B cell (primary cell): ENCODE data around the gene OGDH. TPM values are rescaled to one million over a fixed set of nuclear protein-coding genes. Genes with fewer than 3 reads are reported as not detected.
"Not testable (repeated sequence)": the region's sequence is repeated elsewhere in the genome, so short reads cannot be mapped to it uniquely, and the experiment has no call there.

ENCODE experiments used
- ATAC-seq: fragments of 200-7000 bp; cut with Tn5 transposase; one replicate; pipeline ENCODE4 v1.10.0; 2021; ENCODE audit warnings: low read depth, mild to moderate bottlenecking, moderate number of reproducible peaks, moderate library complexity
- CTCF ChIA-PET: fragments of 350-600 bp; sonication (Branson Sonifier 250); formaldehyde crosslinking; loops from one replicate; lab custom pipeline; 2021; ENCODE audit warnings: antibody characterized with exemption, inconsistent platforms; lab: Charles Lee
- POLR2A ChIA-PET: fragments of 350-600 bp; sonication (Branson Sonifier 250); formaldehyde crosslinking; loops from one replicate; lab custom pipeline; 2021; ENCODE audit warnings: antibody characterized with exemption; lab: Charles Lee
- DNase-seq: peaks from one replicate; pipeline ENCODE4 v3.0.0; 2013
- H2AFZ ChIP-seq: 2 replicates; pipeline ENCODE4 v1.6.1; 2012; ENCODE audit warnings: mild to moderate bottlenecking, low read depth, low read length; ENCODE audit not compliant: insufficient read depth, poor library complexity, severe bottlenecking
- H3K27ac ChIP-seq, 2 donors: 1 replicate in 1 of 2; 2 replicates in 1 of 2; pipeline ENCODE4 v1.5.1; 2012 to 2013; ENCODE audit warnings: low read length in 2 of 2, mild to moderate bottlenecking in 2 of 2, moderate library complexity in 1 of 2
- H3K27me3 ChIP-seq, 4 experiments: fragments of 200-600 bp in 1 of 4; sonication (generic) in 1 of 4; replicated peaks in 1 of 4; 1 replicate in 2 of 4; 2 replicates in 2 of 4; pipeline versions ENCODE4 v1.6.1 to v1.7.0; 2013 to 2016; ENCODE audit warnings: low read length in 3 of 4, mild to moderate bottlenecking in 2 of 4, mixed read lengths in 1 of 4, moderate library complexity in 1 of 4; ENCODE audit not compliant: insufficient read depth in 4 of 4, control insufficient read depth in 3 of 4; ENCODE audit errors: control extremely low read depth in 1 of 4
- H3K36me3 ChIP-seq, 2 experiments: replicated peaks in 1 of 2; 1 replicate in 1 of 2; 2 replicates in 1 of 2; pipeline versions ENCODE4 v1.6.1 to v1.7.1; 2013; ENCODE audit warnings: low read length in 1 of 2; ENCODE audit not compliant: insufficient read depth in 2 of 2, control insufficient read depth in 1 of 2; ENCODE audit errors: control extremely low read depth in 1 of 2, extremely low read depth in 1 of 2
- H3K4me1 ChIP-seq, 2 donors: fragments of 200-600 bp in 1 of 2; sonication (generic) in 1 of 2; 1 replicate in 1 of 2; 2 replicates in 1 of 2; pipeline versions ENCODE4 v1.5.1 to v1.6.1; 2013 to 2017; ENCODE audit warnings: low read length in 2 of 2; ENCODE audit not compliant: control insufficient read depth in 2 of 2, insufficient read depth in 2 of 2
- H3K4me2 ChIP-seq: replicated peaks from 2 replicates; pipeline ENCODE3; 2012; ENCODE audit warnings: mild to moderate bottlenecking, low read depth, low read length; ENCODE audit not compliant: poor library complexity, severe bottlenecking
- H3K4me3 ChIP-seq, 5 experiments: fragments of 200-600 bp in 1 of 5; sonication (generic) in 1 of 5; 1 replicate in 3 of 5; 2 replicates in 2 of 5; pipeline versions ENCODE4 v1.5.1 to v1.7.0; 2011 to 2016; ENCODE audit warnings: low read length in 4 of 5, mild to moderate bottlenecking in 4 of 5, low read depth in 2 of 5, control low read depth in 1 of 5, moderate library complexity in 1 of 5; ENCODE audit not compliant: insufficient read depth in 1 of 5; ENCODE audit errors: control extremely low read depth in 1 of 5, extremely low read depth in 1 of 5
- H3K79me2 ChIP-seq: fragments of 200-600 bp; sonication (generic); one replicate; pipeline ENCODE4 v1.6.0; 2016; ENCODE audit warnings: low read length; ENCODE audit not compliant: control insufficient read depth, insufficient read depth
- H3K9ac ChIP-seq: fragments of 200-600 bp; sonication (generic); 2 replicates; pipeline ENCODE4 v1.6.1; 2017; ENCODE audit warnings: mild to moderate bottlenecking, low read length, moderate library complexity
- H3K9me3 ChIP-seq, 3 donors: one replicate each; pipeline versions ENCODE4 v1.6.1 to v1.7.1; 2013; ENCODE audit warnings: low read length in 2 of 3; ENCODE audit not compliant: control insufficient read depth in 2 of 3, insufficient read depth in 1 of 3; ENCODE audit errors: control extremely low read depth in 1 of 3
- H4K20me1 ChIP-seq: 2 replicates; pipeline ENCODE4 v1.6.0; 2012; ENCODE audit warnings: mild to moderate bottlenecking, low read length; ENCODE audit not compliant: insufficient read depth, control insufficient read depth, poor library complexity, severe bottlenecking
- H3K27ac Mint-ChIP-seq: one replicate; pipeline ENCODE4 v1.8.0; 2021; ENCODE audit warnings: mixed read lengths
- H3K27me3 Mint-ChIP-seq: one replicate; pipeline ENCODE4 v1.8.0; 2021; ENCODE audit warnings: mixed read lengths
- H3K4me1 Mint-ChIP-seq: one replicate; pipeline ENCODE4 v1.8.0; 2021; ENCODE audit warnings: mixed read lengths
- H3K4me3 Mint-ChIP-seq: one replicate; pipeline ENCODE4 v1.8.0; 2021; ENCODE audit warnings: mixed read lengths
- H3K9me3 Mint-ChIP-seq: one replicate; pipeline ENCODE4 v1.8.0; 2022; ENCODE audit warnings: mixed read lengths; ENCODE audit not compliant: insufficient read depth
- CTCF ChIP-seq: fragments of 200-600 bp; IDR thresholded peaks from one replicate; pipeline ENCODE4 v1.8.0; 2022; ENCODE audit warnings: antibody characterized with exemption, mild to moderate bottlenecking
- EZH2 ChIP-seq: IDR thresholded peaks from 2 replicates; pipeline ENCODE4 v1.6.1; 2012; ENCODE audit warnings: borderline replicate concordance, low read depth, mild to moderate bottlenecking, moderate library complexity, low read length; ENCODE audit not compliant: insufficient read depth, poor library complexity, severe bottlenecking
- WGBS: methylation state at CpG from one replicate; pipeline ENCODE4 v1.1.5; 2013; ENCODE audit warnings: missing lambda C conversion rate; ENCODE audit not compliant: insufficient coverage; 5-methylcytosine and 5-hydroxymethylcytosine counted together
- intact Hi-C: fragments of 100-400 bp; cut with micrococcal nuclease; formaldehyde crosslinking; loops from one replicate; pipeline ENCODE4 v1.10.0; 2022
- polyA plus RNA-seq: library from polyadenylated mRNA; depleted of rRNA; stranded (reverse); fragments of >200 nt; gene quantifications from 2 replicates; pipeline ENCODE4 v1.2.3, GENCODE V29; 2012
- total RNA-seq, 2 donors: library from RNA; stranded (reverse); fragments of 120-200 nt in 1 of 2; gene quantifications; 1 replicate in 1 of 2; 2 replicates in 1 of 2; pipeline versions ENCODE4 v1.2.3 to v1.2.4, GENCODE V29; 2013 to 2022

OGDH gene
- total and polyA plus RNA-seq, 2 donors (not counting 1 experiment from before 2014, with no cell fraction given) = 42.6 to 80.2 TPM

- intact Hi-C loops = loop anchor here (5.0 kb wide), 1 partner anchor 97 kb away; the partner anchor contains the start of gene PPIA
- Histone ChIP-seq H3K4me3 (no peak overlapping the region), H4K20me1 (no peaks in the 10 kb centered on the region), H3K9me3 (peaks cover 0 to 9% (median 0%) of the 10 kb centered on the region in 3 donors), H3K9ac (no peak overlapping the region), H3K4me1 (no peaks in the 10 kb centered on the region), H3K27me3 (no peaks in the 10 kb centered on the region), H2AFZ (no peak overlapping the region), H3K79me2 (no peaks in the 10 kb centered on the region), H3K4me2 (no peak overlapping the region), H3K36me3 (peaks cover 11 to 49% of the 10 kb centered on the region in 2 experiments), H3K27ac (no peak overlapping the region)
- H3K4me3 Mint-ChIP-seq = no peak overlapping the region
- no peaks in the 10 kb centered on the region for H3K9me3 Mint-ChIP-seq
- no peaks in the 10 kb centered on the region for H3K4me1 Mint-ChIP-seq
- peak overlapping the region; percentile 20 for H3K27ac Mint-ChIP-seq
- no peak for DNase-seq
- 98% methylated on average over 8 of the region's 8 CpGs for WGBS
- ChIA-PET CTCF (interaction anchor here (0.6 to 1.5 kb wide), 2 partner anchors 91 to 147 kb away, joined by 3 to 5 read pairs; partner anchors contain the start of gene H2AZ2), POLR2A (no interaction called here)
- no peak for TF ChIP-seq CTCF
- no peak for TF ChIP-seq EZH2
- H3K27me3 Mint-ChIP-seq = no peaks in the 10 kb centered on the region
- ATAC-seq = no peak
Observed at GRCh38 chr7:44700322-44700721, 93.9 kb downstream of the OGDH start.

GRCh38 chr7:44703391-44703790 is 97.0 kb downstream of the OGDH start:
- WGBS = 100% methylated on average over 8 of the region's 10 CpGs
- not testable (repeated sequence) for H3K79me2 ChIP-seq, H3K27me3 ChIP-seq, H4K20me1 ChIP-seq, H3K27ac ChIP-seq, H3K4me3 ChIP-seq, H3K9me3 Mint-ChIP-seq, H3K9ac ChIP-seq, H3K4me2 ChIP-seq, H3K4me1 ChIP-seq, ATAC-seq, H3K4me3 Mint-ChIP-seq, H3K27ac Mint-ChIP-seq, H3K4me1 Mint-ChIP-seq, H3K9me3 ChIP-seq, H2AFZ ChIP-seq, H3K27me3 Mint-ChIP-seq, DNase-seq
- peaks cover 0 to 35% of the 10 kb centered on the region in 2 experiments for H3K36me3 ChIP-seq
- intact Hi-C loops = loop anchor here (5.0 kb wide), 1 partner anchor 94 kb away; the partner anchor contains the start of gene PPIA
- ChIA-PET CTCF (interaction anchor here (1.0 kb wide), 1 partner anchor 69 kb away, joined by 3 read pairs; no protein-coding TSS in a partner anchor), POLR2A (interaction anchor here (0.6 kb wide), 1 partner anchor 725 kb away, joined by 4 read pairs; no protein-coding TSS in a partner anchor)
